SU-DHL-6 (cell line): ENCODE measurements around the gene VASN.
"Not testable (repeated sequence)": the region's sequence is repeated elsewhere in the genome, so short reads cannot be mapped to it uniquely, and the experiment has no call there.

ENCODE experiments used
- CTCF ChIP-seq: fragments of 200-600 bp; sonication (generic); IDR thresholded peaks from one replicate; pipeline ENCODE4 v1.5.1; 2017; ENCODE audit warnings: antibody characterized with exemption, mild to moderate bottlenecking, low read length, moderate library complexity; ENCODE audit not compliant: insufficient read depth, poor library complexity, severe bottlenecking
- EZH2phosphoT487 ChIP-seq: fragments of 200-600 bp; sonication (generic), shearing (Covaris generic); conservative IDR thresholded peaks from 2 replicates; pipeline ENCODE4 v1.6.1; 2018; ENCODE audit warnings: mild to moderate bottlenecking, antibody characterized with exemption, low read length, moderate library complexity, mixed read lengths

- TF ChIP-seq CTCF, EZH2phosphoT487: not testable (repeated sequence)
Measured at GRCh38 chr16:4393850-4394249, 22.2 kb downstream of the VASN start.
